Measurements from ENCODE around the gene HTRA3.

DNA sequence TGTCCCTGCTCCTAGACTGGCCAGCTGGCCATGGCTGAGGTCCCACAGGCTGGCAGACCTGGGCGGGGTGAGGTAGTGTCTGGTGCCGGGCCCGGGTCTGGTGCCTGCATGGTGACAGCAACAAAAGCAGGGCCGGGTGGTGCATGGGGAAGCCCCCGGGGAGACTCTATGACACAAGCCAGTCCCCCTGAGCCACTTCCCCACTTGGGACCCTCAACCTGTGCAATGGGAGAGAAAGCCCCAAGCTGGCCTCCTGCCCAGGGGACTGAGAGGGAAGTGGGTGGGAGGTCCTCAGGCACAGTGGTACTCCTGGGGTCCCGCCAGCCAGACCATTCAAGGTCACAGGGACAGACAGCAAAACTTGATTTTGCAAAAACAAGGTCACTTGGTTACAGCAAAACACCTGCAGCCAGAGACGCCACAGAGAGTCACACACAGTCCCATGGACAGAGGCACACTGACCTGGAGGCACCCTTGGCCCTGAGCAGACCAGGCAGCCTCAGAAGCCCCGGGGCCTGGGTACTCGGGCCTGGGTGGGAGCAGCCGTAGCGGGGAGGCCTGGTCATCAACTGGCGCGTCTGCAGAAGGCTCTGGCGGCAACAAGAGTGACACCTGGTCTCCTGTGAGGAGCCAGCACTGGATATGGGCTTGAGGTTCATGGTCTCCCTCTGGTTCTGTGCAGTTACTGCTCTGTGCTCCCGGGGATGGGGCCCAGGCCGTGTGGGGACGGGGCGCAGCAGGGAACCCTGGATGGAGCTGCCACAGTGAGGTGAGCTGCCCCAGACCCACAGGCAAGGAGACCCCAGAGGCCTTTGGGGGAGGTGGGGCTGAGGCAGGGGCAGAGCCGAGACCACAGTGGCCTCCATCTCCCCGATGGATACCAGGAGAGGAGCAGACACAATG is 60.6 kb downstream of the HTRA3 start:
- TF ChIP-seq ZNF274 (IDR thresholded peaks at IDR 0.05; ENCODE audit: low read depth, low read length) (no peak), SUZ12 (IDR thresholded peaks at IDR 0.05; ENCODE audit: extremely low read depth, insufficient read depth, insufficient read length) (no peak)

Measured in NT2/D1 (cell line).